ENCODE measurements around the gene ZNRD2.

The ZNRD2 gene

GRCh38 chr11:65621460-65621859 lies 51.2 kb downstream of the ZNRD2 start:
- Histone ChIP-seq H3K27ac (no peak overlapping the region), H3K36me3 (replicated peaks) (peaks cover 76% of the 10 kb centered on the region), H3K4me3 (ENCODE audit: low read depth, low read length) (no peak overlapping the region), H3K27me3 (replicated peaks) (no peaks in the 10 kb centered on the region)
- no peak for TF ChIP-seq CTCF (IDR thresholded peaks at IDR 0.05; ENCODE audit: low read depth, low read length, missing control alignments)
- DNase-seq: no peak
- in situ Hi-C loops (cut with HindIII; ENCODE audit: low pct_ligation_motif_present, low sequenced_read_pairs): no loop called here

Data from brain microvascular endothelial cell (primary cell).